GM19324 (cell line): ENCODE data around the gene COX8C.

ENCODE experiments used
- ATAC-seq: cut with Tn5 transposase; IDR thresholded peaks from one replicate; pipeline ENCODE4 v1.9.1; 2021; ENCODE audit warnings: mild to moderate bottlenecking, moderate library complexity; ENCODE audit not compliant: unreplicated experiment, low FRiP score

COX8C gene

GRCh38 chr14:93319958-93320357 is 27.0 kb upstream of the COX8C start:
- no peak for ATAC-seq

- ATAC-seq: no peak
Observed at GRCh38 chr14:93320489-93320888, 26.5 kb upstream of the COX8C start.

GRCh38 chr14:93322929-93323599 is 23.9 kb upstream of the COX8C start:
- ATAC-seq: no peak

GRCh38 chr14:93323600-93324174 is 23.3 kb upstream of the COX8C start:
- no peak for ATAC-seq

- no peak for ATAC-seq
Observed at GRCh38 chr14:93326196-93326595, 20.8 kb upstream of the COX8C start.

- no peak for ATAC-seq
Observed at GRCh38 chr14:93328546-93328945, 18.4 kb upstream of the COX8C start.

GRCh38 chr14:93329965-93330608 is 16.9 kb upstream of the COX8C start:
- no peak for ATAC-seq

- ATAC-seq: no peak
Observed at GRCh38 chr14:93330609-93331000, 16.4 kb upstream of the COX8C start.

- no peak for ATAC-seq
Observed at GRCh38 chr14:93331002-93331727, 15.8 kb upstream of the COX8C start.

- ATAC-seq: peak; percentile 2
Observed at GRCh38 chr14:93331728-93332396, 15.1 kb upstream of the COX8C start.

GRCh38 chr14:93332397-93332852 is 14.6 kb upstream of the COX8C start:
- ATAC-seq: peak; percentile 68

GRCh38 chr14:93332853-93333630 is 13.9 kb upstream of the COX8C start, which contains the start of gene BTBD7:
Gene BTBD7 (minus strand): TSS chr14:93333036. CDS start chr14:93296051, 36,985 bp downstream.
- peak; percentile 81 for ATAC-seq

GRCh38 chr14:93333631-93334103 is 13.3 kb upstream of the COX8C start:
- no peak for ATAC-seq

- ATAC-seq: no peak
Observed at GRCh38 chr14:93337143-93337753, 9.7 kb upstream of the COX8C start.

GRCh38 chr14:93337884-93338283 is 9.1 kb upstream of the COX8C start:
- no peak for ATAC-seq

GRCh38 chr14:93343266-93343665 is 3.7 kb upstream of the COX8C start:
- no peak for ATAC-seq

- no peak for ATAC-seq
Observed at GRCh38 chr14:93343797-93344196, 3.2 kb upstream of the COX8C start.

- no peak for ATAC-seq
Observed at GRCh38 chr14:93347850-93348249, 868 bp downstream of the COX8C start.

- ATAC-seq: no peak
Observed at GRCh38 chr14:93348292-93348691, 1.3 kb downstream of the COX8C start.
